Activated CD8-positive, alpha-beta memory T cell treated with anti-CD3 and anti-CD28 coated beads for 48 hours (primary cell): ENCODE results near the gene PILRA.
"Not testable (repeated sequence)": the region's sequence is repeated elsewhere in the genome, so short reads cannot be mapped to it uniquely, and the experiment has no call there.

Experiments
- DNase-seq, 3 experiments: peaks; one replicate each; pipeline ENCODE4 v3.0.0-alpha.2; 2020; ENCODE audit warnings: low read depth in 2 of 3, low spot score in 2 of 3

Gene PILRA

DNA sequence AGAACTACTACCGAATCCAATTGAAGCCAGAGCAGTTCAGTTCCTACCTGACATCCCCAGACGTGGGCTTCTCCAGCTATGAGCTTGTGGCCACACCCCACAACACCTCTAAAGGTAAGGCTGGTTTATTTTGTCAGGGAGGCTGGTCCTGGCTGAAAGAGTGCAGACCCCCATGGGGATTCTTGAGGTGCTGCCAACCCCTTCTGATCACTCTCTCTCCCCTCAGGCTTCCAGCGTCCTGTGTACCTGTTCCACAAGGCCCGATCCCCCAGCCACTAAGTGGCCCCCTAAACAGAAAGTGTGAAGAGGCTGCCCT lies 59.9 kb downstream of the PILRA start:
- DNase-seq: no peak

DNA sequence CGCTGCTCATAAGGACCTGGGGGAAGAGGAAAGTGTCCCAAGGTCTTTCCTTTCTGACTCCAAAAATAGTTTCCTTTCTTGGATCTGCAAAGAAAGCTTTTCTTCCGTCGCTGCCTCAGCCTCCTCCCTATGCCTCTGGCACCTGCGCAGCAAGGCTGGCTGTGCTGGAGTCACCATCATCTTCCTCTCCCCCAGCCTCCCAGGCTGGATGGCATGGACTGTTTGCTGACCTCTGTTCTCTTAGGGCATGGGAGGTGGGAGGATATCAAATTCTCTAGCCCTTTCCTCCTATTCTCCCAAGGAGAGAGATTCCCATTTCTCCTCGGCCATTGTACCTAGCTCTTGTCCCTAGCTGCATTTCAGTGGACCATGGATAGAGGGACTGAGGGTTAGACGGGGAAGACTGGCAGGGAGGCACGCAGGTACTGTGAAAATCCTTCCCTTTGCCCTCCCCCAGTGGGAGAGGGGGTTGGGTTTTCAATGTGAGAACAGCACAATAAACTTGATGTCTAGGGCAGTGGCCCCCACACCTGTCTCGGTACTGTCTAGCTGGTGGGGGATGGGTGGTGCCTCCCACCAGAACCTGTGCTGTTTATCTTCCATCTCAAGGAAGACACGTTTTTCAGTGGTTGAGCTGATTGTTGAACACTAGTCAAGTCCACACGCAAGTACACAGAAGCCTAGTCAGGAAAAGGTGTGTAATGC lies 60.5 kb downstream of the PILRA start:
- no peak for DNase-seq

DNA sequence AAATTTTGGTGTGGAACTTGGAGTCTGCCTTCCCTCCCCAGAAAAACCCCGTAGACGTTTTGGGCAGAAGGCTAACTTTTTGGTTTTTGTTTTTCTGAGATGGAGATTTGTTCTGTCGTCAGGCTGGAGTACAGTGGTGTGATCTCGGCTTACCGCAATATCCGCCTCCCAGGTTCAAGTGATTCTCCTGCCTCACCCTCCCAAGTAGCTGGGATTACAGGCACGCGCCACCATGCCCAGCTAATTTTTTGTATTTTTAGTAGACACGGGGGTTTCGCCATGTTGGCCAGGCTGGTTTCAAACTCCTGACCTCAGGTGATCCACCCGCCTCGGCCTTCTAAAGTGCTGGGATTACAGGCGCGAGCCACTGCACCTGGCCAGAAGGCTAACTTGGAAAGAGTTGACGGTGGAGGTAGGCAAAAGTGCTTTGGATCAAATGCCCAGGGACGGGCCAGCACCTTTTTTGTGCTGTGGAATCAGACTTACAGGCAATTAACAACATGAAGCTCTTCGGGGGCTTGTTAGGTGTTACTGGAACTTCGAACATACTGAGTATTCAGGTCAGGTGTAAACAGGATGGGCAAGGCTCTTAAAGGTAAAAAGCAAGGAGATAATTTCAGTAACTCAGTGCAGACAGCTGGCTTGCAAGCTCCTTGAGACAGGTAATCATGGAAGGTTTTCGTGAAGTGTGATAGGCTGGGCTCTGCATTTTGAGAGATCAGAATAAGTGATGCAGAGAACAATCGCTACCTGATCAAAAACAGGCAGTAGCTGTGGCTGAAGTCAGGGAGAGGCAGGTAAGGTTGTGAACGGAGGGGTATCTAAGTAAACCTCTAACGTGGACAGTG lies 61.2 kb downstream of the PILRA start:
- no peak for DNase-seq

- DNase-seq: no peak
Observed at GRCh38 chr7:100435401-100436304, 62.4 kb downstream of the PILRA start.

DNA sequence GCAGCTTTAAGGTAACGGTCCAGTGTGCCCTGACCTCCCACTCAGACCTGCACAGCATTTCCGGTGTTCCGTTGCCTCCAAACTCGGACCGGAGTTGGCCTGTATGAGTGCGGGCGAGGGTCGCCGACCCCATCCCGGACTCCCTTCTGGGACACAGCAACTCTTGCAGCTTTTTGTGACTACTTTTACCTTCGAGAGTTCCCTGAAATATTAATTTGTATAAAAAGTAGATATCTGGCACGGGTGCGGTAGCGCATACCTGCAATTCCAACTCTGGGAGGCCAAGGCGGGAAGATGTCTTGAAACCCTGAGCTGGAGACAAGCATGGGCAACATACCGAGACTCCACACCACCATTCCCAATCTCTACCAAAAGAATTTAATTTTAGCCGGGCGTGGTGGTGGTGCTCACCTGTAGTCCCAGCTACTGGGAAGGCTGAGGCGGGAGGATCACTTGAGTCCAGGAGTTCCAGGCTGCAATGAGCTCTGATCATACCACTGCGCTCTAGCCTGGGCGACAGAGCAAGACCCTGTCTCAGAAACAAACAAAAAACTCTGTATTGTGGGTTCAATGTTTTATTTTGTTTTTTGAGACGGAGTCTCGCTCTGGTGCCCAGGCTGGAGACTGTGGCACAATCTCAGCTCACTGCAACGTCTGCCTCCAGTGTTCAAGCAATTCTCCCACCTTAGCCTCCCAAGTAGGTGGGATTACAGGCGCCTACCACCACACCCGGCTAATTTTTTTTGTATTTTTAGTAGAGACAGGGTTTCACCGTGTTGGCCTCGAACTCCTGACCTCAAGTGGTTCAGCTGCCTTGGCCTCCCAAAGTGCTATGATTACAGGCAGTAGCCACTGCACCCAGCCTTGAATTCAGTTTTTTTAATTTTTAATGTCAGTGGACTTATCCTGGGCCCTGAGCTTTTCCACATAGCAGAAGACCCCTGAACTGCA lies 64.1 kb downstream of the PILRA start:
- no peak for DNase-seq

GRCh38 chr7:100438172-100438571 lies 64.9 kb downstream of the PILRA start:
- no peak for DNase-seq

DNA sequence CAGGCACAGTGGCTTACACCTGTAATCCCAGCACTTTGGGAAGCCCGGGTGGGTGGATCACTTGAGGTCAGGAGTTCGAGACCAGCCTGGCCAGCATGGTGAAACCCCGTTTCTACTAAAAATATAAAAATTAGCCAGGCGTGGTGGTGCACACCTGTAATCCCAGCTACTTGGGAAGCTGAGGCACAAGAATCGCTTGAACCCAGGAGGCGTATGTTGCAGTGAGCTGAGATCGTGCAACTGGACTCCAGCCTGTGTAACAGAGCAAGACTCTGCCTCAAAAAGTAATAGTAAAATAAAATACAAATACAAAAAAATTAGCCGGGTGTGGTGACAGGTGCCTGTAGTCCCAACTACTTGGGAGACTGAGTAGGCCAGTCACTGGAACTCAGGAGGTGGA lies 65.4 kb downstream of the PILRA start:
- not testable (repeated sequence) for DNase-seq

DNA sequence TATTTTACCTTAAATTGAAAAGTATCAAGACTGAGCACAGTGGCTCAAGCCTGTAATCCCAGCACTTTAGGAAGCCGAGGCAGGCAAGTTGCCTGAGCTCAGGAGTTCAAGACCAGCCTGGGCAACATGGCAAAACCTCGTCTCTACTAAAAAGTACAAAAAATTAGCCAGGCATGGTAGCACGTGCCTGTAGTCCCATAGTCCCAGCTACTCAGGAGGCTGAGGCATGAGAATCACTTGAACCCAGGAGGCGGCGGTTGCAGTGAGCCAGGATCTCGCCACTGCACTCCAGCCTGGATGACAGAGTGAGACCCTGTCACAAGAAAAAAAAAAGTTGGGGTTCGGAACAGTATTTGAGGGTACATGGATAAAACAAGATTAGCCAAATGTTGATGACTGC lies 66.0 kb downstream of the PILRA start:
- DNase-seq: not testable (repeated sequence)

DNA sequence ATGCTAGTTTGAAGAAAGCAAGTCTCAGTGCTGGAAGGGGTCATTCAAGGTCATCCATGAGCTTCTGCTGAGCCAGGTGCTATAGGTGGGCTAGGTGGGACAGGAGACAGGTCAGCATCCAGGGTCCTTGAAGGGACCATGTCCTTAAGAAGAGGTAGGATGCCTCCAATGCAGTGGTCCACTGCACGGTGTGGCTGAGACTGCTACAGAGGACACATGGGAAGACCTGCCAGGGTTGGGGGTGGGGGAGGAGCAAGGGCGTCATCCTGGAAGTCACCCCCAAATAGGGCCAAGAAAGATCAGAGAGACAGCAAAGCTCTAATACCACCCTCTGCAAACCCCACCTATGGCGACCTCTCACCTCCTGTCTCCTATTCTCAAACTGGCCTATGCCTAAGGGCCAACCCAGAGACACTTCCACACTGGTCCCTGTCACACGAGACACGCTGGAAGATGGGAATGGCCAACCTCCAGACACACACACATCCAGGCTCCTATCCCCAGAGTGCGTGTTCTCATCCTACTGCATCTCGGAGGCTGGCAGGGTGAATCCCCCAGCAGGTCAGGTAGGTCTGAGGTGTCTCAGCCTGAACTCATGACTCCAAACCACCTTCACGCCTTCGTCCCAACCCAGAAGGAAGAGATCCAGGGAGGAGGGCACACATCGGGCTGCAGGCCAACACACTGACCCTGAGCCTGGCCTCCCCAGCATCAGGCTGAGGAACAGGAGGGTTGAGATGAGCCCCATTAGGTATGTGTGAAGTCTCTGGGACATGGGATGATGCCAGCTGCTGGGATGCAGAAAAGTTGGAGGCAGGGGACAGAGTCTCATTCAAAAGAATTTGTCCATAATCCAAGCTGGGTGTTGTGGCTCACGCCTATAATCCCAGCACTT lies 68.6 kb downstream of the PILRA start:
- no peak for DNase-seq

- DNase-seq: no peak
Observed at GRCh38 chr7:100443096-100443840, 70.0 kb downstream of the PILRA start.

DNA sequence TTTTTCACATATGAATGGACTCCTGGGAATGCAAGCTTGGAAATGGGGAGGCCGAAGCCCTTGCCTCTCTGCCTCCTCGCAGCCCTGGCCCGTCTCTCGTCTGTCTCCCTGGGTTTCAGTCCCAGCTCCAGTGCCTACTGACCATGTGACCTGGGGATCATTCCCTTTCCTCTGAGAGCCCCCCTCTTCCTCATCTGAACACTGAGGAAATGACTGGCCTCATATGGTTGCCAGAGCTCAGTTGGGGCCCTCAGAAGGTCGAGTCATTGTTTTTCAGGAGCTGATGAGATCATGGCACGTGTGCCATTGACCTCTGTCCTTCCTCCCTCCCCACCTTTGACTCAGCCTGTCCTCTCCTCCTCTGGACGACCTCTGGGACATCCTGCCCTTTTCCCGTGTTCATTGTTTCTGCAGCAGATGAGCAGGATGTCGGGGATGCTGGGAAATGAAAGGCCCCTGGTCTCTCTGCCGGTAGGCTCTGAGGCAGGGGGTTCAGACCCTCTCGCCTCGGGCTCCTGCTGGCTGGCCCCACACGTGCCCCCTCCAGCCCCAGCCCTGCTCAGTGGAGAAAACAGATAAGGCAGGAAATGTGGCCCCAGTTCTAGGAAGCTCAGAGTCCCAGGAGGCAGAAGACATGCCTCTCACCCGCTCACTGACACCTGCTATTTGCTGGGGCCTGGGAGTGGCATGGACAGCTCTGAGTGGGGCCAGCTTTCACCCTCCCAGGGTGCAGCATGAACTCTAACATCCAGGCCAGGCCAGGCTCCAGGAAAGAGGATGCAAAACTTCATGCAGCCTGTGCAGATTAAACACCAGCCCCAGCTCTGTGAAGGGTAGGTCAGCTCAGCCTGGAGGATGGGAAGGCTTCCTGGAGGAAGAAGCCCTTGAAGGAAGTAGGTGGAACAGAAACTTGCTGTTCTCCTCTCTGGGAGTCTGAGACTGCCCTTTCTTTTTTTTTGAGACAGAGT lies 71.3 kb downstream of the PILRA start:
- DNase-seq: no peak

- DNase-seq: no peak
Observed at GRCh38 chr7:100446040-100446439, 72.8 kb downstream of the PILRA start.

GRCh38 chr7:100447363-100447762 lies 74.1 kb downstream of the PILRA start:
- not testable (repeated sequence) for DNase-seq

- no peak for DNase-seq
Observed at GRCh38 chr7:100449190-100449795, 76.0 kb downstream of the PILRA start.
